SK-N-SH (cell line): Measurements from ENCODE around the gene CYTL1. TPM values are rescaled to one million over a fixed set of nuclear protein-coding genes. Genes with fewer than 3 reads are reported as not detected.
"Not testable (repeated sequence)": the region's sequence is repeated elsewhere in the genome, so short reads cannot be mapped to it uniquely, and the experiment has no call there.

Source experiments
- CTCF ChIA-PET: fragments of 300-600, 350-600 bp; formaldehyde crosslinking; extraction: SDS; loops from one replicate; lab custom pipeline; 2021; lab: Yijun Ruan, JAX
- POLR2A ChIA-PET: fragments of 350-600 bp; sonication (Branson Sonifier 250); formaldehyde crosslinking; extraction: SDS; loops from one replicate; lab custom pipeline; 2020; ENCODE audit warnings: antibody characterized with exemption, inconsistent platforms; lab: Yijun Ruan, JAX
- DNase-seq: peaks from one replicate; pipeline ENCODE4 v3.0.0; 2012
- H2AFZ ChIP-seq: fragments of 200-600 bp; sonication (generic); 2 replicates; pipeline ENCODE4 v1.8.1; 2016; ENCODE audit warnings: antibody characterized with exemption, mild to moderate bottlenecking, low read depth
- H3F3A ChIP-seq: fragments of 200-600 bp; sonication (generic); replicated peaks from 2 replicates; pipeline ENCODE3; 2016; ENCODE audit warnings: antibody characterized with exemption, mild to moderate bottlenecking; ENCODE audit not compliant: insufficient read depth
- H3K27ac ChIP-seq, 2 experiments: fragments of 200-500 bp in 1 of 2; fragments of 200-600 bp in 1 of 2; sonication (Bioruptor generic) in 1 of 2; sonication (generic), shearing (Covaris generic) in 1 of 2; 2 replicates each; pipeline versions ENCODE4 v1.5.1 to v1.6.1; 2014 to 2016; ENCODE audit warnings: low read depth in 2 of 2, inconsistent platforms in 1 of 2, low read length in 1 of 2, mild to moderate bottlenecking in 1 of 2, mixed read lengths in 1 of 2
- H3K27me3 ChIP-seq: fragments of 200-600 bp; sonication (generic), shearing (Covaris generic); 2 replicates; pipeline ENCODE4 v1.6.1; 2016; ENCODE audit warnings: mixed run types; ENCODE audit not compliant: insufficient read depth
- H3K36me3 ChIP-seq, 2 experiments: fragments of 200-500 bp in 1 of 2; fragments of 200-600 bp in 1 of 2; sonication (Bioruptor generic) in 1 of 2; sonication (generic) in 1 of 2; replicated peaks in 1 of 2; 2 replicates each; pipeline versions ENCODE3 to v1.5.1; 2014 to 2016; ENCODE audit warnings: low read length in 1 of 2, mild to moderate bottlenecking in 1 of 2; ENCODE audit not compliant: insufficient read depth in 2 of 2, control insufficient read depth in 1 of 2
- H3K4me1 ChIP-seq, 2 experiments: fragments of 200-500 bp in 1 of 2; fragments of 200-600 bp in 1 of 2; sonication (Bioruptor generic) in 1 of 2; sonication (generic), shearing (Covaris generic) in 1 of 2; 2 replicates each; pipeline versions ENCODE4 v1.5.1 to v1.6.1; 2014 to 2016; ENCODE audit warnings: low read depth in 1 of 2, low read length in 1 of 2, mixed run types in 1 of 2; ENCODE audit not compliant: insufficient read depth in 2 of 2, control insufficient read depth in 1 of 2
- H3K4me2 ChIP-seq: fragments of 200-600 bp; sonication (generic), shearing (Covaris generic); 2 replicates; pipeline ENCODE4 v1.6.1; 2017; ENCODE audit warnings: mixed run types
- H3K4me3 ChIP-seq, 2 experiments: fragments of 200-500 bp in 1 of 2; fragments of 200-600 bp in 1 of 2; sonication (Bioruptor generic) in 1 of 2; sonication (generic), shearing (Covaris generic) in 1 of 2; 2 replicates each; pipeline versions ENCODE4 v1.5.1 to v1.8.1; 2014 to 2016; ENCODE audit warnings: low read depth in 2 of 2, inconsistent platforms in 1 of 2, low read length in 1 of 2, mild to moderate bottlenecking in 1 of 2, mixed read lengths in 1 of 2, moderate library complexity in 1 of 2
- H3K79me2 ChIP-seq: fragments of 200-600 bp; sonication (generic); 2 replicates; pipeline ENCODE4 v1.8.1; 2017; ENCODE audit warnings: mild to moderate bottlenecking; ENCODE audit not compliant: insufficient read depth
- H3K9ac ChIP-seq: fragments of 200-600 bp; sonication (generic); 2 replicates; pipeline ENCODE4 v1.6.1; 2017; ENCODE audit warnings: mixed run types
- H3K9me2 ChIP-seq: fragments of 200-600 bp; sonication (generic); 2 replicates; pipeline ENCODE4 v1.6.1; 2017; ENCODE audit warnings: mixed run types
- H3K9me3 ChIP-seq: fragments of 200-600 bp; sonication (generic); 2 replicates; pipeline ENCODE4 v1.6.1; 2017; ENCODE audit warnings: mixed run types, mild to moderate bottlenecking, moderate library complexity
- H4K20me1 ChIP-seq: fragments of 200-600 bp; sonication (generic); 2 replicates; pipeline ENCODE4 v1.6.1; 2017; ENCODE audit warnings: mild to moderate bottlenecking, mixed run types; ENCODE audit not compliant: insufficient read depth
- CHD2 ChIP-seq: fragments of 150-350 bp; IDR thresholded peaks from 2 replicates; pipeline ENCODE4 v1.6.1; 2018; ENCODE audit warnings: low read length; ENCODE audit not compliant: partially characterized antibody
- ELF1 ChIP-seq: IDR thresholded peaks from 2 replicates; pipeline ENCODE4 v1.4.0; 2012
- EP300 ChIP-seq, 2 experiments: IDR thresholded peaks; 2 replicates each; pipeline versions ENCODE4 v1.4.0 to v1.6.1; 2012; ENCODE audit warnings: borderline replicate concordance in 1 of 2, low read depth in 1 of 2, low read length in 1 of 2
- FOXJ3 ChIP-seq: sonication (generic); formaldehyde crosslinking; IDR thresholded peaks from 2 replicates; pipeline ENCODE4 v1.5.1; 2020; ENCODE audit warnings: mild to moderate bottlenecking, missing genetic modification reagents
- GATA2 ChIP-seq: sonication (generic); formaldehyde crosslinking; IDR thresholded peaks from 2 replicates; pipeline ENCODE4 v1.5.0; 2020; ENCODE audit warnings: mild to moderate bottlenecking, missing genetic modification reagents
- JUND ChIP-seq: IDR thresholded peaks from 2 replicates; pipeline ENCODE4 v1.4.0; 2012
- MXI1 ChIP-seq: IDR thresholded peaks from 2 replicates; pipeline ENCODE4 v1.6.1; 2012; ENCODE audit warnings: mild to moderate bottlenecking, low read depth, low read length, improper control_type of control experiment
- NFIC ChIP-seq: IDR thresholded peaks from 2 replicates; pipeline ENCODE4 v1.4.0; 2012; ENCODE audit warnings: borderline replicate concordance
- REST ChIP-seq: IDR thresholded peaks from 2 replicates; pipeline ENCODE4 v1.6.1; 2012; ENCODE audit warnings: mild to moderate bottlenecking, low read depth, low read length, moderate library complexity
- SIN3A ChIP-seq: IDR thresholded peaks from 2 replicates; pipeline ENCODE4 v1.6.1; 2012; ENCODE audit warnings: low read depth, mild to moderate bottlenecking, low read length, moderate library complexity, borderline replicate concordance
- TAF1 ChIP-seq: IDR thresholded peaks from 2 replicates; pipeline ENCODE4 v1.6.1; 2012; ENCODE audit warnings: low read depth, mild to moderate bottlenecking, low read length, moderate library complexity, borderline replicate concordance
- YY1 ChIP-seq: IDR thresholded peaks from 2 replicates; pipeline ENCODE4 v1.4.0; 2012; ENCODE audit warnings: low read depth, mild to moderate bottlenecking
- WGBS: methylation state at CpG from one replicate; pipeline ENCODE4 v1.1.6; 2017; ENCODE audit warnings: low lambda C conversion rate; 5-methylcytosine and 5-hydroxymethylcytosine counted together
- polyA plus RNA-seq, 3 experiments: library from polyadenylated mRNA; depleted of rRNA; stranded (reverse); fragments of >200 nt; gene quantifications; 2 replicates each; pipeline ENCODE4 v1.2.3, GENCODE V29; 2012

CYTL1 gene
- polyA plus RNA-seq, 1 of the 3 experiments (the other 2 are of a cell fraction), result 3.0 TPM

DNA sequence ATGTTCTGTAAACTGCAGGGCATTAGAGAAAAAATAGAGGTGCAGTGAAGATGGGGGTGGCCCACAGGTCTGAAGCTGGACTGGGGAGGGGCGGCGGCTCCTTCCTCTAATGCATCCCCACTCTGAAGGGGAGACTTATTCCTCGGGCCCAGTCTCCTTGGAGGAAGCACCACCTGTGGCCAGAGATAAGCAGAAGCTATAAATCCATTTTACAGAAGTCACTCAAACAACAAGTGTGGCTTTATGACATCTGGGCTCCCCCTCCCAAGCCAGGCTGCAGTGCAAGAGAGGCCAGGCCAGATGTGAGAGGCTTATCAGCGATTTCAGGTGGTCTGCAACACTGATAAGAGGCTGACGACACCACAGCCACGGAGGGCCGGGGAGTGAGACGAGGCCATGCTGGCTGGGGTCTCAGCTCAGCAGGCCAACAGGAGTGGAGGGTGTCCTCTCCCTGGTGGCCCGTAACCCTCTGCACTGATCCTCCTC, 15.8 kb downstream of the CYTL1 start:
- H3K27ac ChIP-seq, result no peak overlapping the region
- peaks cover 26% of the 10 kb centered on the region; the same call in 1 of the 2 replicates for H3K27me3 ChIP-seq
- no peaks in the 10 kb centered on the region for H4K20me1 ChIP-seq
- POLR2A ChIA-PET, result no interaction called here
- CTCF ChIA-PET, result no interaction called here
- no peaks in the 10 kb centered on the region for H3K79me2 ChIP-seq
- no peaks in the 10 kb centered on the region for H3K36me3 ChIP-seq
- no peak overlapping the region for H3K4me2 ChIP-seq
- H3K4me1 ChIP-seq, result peaks cover 0 to 3% of the 10 kb centered on the region in 2 experiments; a peak in 1 of 4 replicates
- no peak overlapping the region for H2AFZ ChIP-seq
- no peak for TF ChIP-seq JUND
- peak; percentile 84 for TF ChIP-seq GATA2 (CRISPR knock-in tag)
- no peak for TF ChIP-seq FOXJ3 (CRISPR knock-in tag)
- H3F3A ChIP-seq, result no peaks in the 10 kb centered on the region
- H3K4me3 ChIP-seq, result no peak overlapping the region
- no peaks in the 10 kb centered on the region for H3K9me2 ChIP-seq
- H3K9me3 ChIP-seq, result no peaks in the 10 kb centered on the region
- no peak for DNase-seq
- 48% methylated on average over 3 of the region's 9 CpGs for WGBS
- H3K9ac ChIP-seq, result no peak overlapping the region

- POLR2A ChIA-PET, H2AFZ ChIP-seq, H3K79me2 ChIP-seq, H3K4me1 ChIP-seq, H3K9ac ChIP-seq, H3K4me3 ChIP-seq, H3K36me3 ChIP-seq, H3K27ac ChIP-seq, H4K20me1 ChIP-seq, CTCF ChIA-PET, H3F3A ChIP-seq, DNase-seq, H3K4me2 ChIP-seq, H3K9me3 ChIP-seq, H3K9me2 ChIP-seq: not testable (repeated sequence)
- 20% methylated on average over 2 of the region's 6 CpGs for WGBS
- peaks cover 26% of the 10 kb centered on the region; the same call in 1 of the 2 replicates for H3K27me3 ChIP-seq
Observed at GRCh38 chr4:5001641-5002040, 17.6 kb downstream of the CYTL1 start.

DNA sequence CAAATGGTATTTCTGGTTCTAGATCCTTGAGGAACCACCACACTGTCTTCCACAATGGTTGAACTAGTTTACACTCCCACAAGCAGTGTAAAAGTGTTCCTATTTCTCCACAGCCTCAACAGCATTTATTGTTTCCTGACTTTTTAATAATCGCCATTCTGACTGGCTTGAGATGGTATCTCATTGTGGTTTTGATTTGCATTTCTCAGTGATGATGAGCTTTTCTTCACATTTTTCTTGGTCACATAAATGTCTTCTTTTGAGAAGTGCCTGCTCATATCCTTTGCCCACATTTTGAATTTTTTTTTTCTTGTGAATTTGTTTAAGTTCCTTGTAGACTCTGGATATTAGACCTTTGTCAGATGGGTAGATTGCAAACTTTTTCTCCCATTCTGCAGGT, 22.3 kb downstream of the CYTL1 start:
- H3F3A ChIP-seq, H3K79me2 ChIP-seq, H3K9ac ChIP-seq, CTCF ChIA-PET, H2AFZ ChIP-seq, H3K4me2 ChIP-seq, H3K36me3 ChIP-seq, H3K9me3 ChIP-seq, H4K20me1 ChIP-seq, H3K27ac ChIP-seq, POLR2A ChIA-PET, DNase-seq, H3K4me1 ChIP-seq, H3K4me3 ChIP-seq, H3K9me2 ChIP-seq: not testable (repeated sequence)
- H3K27me3 ChIP-seq, result 0 out of 2 replicates have a peak, but pooled peaks cover 13% of the 10 kb centered on the region
- WGBS, result 23% methylated on average over 1 of the region's 1 CpG

GRCh38 chr4:4995908-4996265, 23.4 kb downstream of the CYTL1 start:
- Histone ChIP-seq H3K27ac (no peak overlapping the region), H3K9me2 (no peaks in the 10 kb centered on the region), H3K4me1 (peaks cover 1 to 8% of the 10 kb centered on the region in 2 experiments; a peak in 3 of 4 replicates), H4K20me1 (no peaks in the 10 kb centered on the region), H3F3A (peaks cover 10% of the 10 kb centered on the region), H3K4me2 (no peak overlapping the region), H3K4me3 (no peak overlapping the region), H3K9me3 (no peaks in the 10 kb centered on the region), H3K9ac (no peak overlapping the region), H3K27me3 (0 out of 2 replicates have a peak, but pooled peaks cover 4% of the 10 kb centered on the region), H3K79me2 (no peaks in the 10 kb centered on the region), H3K36me3 (no peaks in the 10 kb centered on the region), H2AFZ (no peak overlapping the region)
- peak; percentile 30 for DNase-seq
- ChIA-PET POLR2A (no interaction called here), CTCF (interaction anchor here (0.7 to 1.5 kb wide), 4 partner anchors 15 to 145 kb away, joined by 3 to 7 read pairs (median 4); no protein-coding TSS in a partner anchor)
- 40% methylated on average over 8 of the region's 8 CpGs for WGBS
- TF ChIP-seq TAF1, result no peak
- TF ChIP-seq ELF1, result no peak
- TF ChIP-seq MXI1, result no peak
- TF ChIP-seq SIN3A, result no peak
- TF ChIP-seq NFIC, result no peak
- TF ChIP-seq JUND, result no peak
- no peak for TF ChIP-seq CHD2
- no peak for TF ChIP-seq REST
- TF ChIP-seq YY1, result no peak
- no peak for TF ChIP-seq EP300 (IDR thresholded peaks at IDR 0.05; ENCODE audit: borderline replicate concordance in 1 of 2, low read depth in 1 of 2, low read length in 1 of 2)
